GM18907 (cell line): ENCODE results near the gene HMCN1.

Experiments used
- ATAC-seq: cut with Tn5 transposase; IDR thresholded peaks from one replicate; pipeline ENCODE4 v1.9.1; 2021; ENCODE audit warnings: mild to moderate bottlenecking, moderate library complexity; ENCODE audit not compliant: unreplicated experiment

The HMCN1 gene

GRCh38 chr1:186002406-186002805, 268.2 kb downstream of the HMCN1 start:
- no peak for ATAC-seq

- ATAC-seq: no peak
These were observed 275.0 kb downstream of the HMCN1 start for GRCh38 chr1:186009039-186009737.

- no peak for ATAC-seq
These were observed 280.3 kb downstream of the HMCN1 start for GRCh38 chr1:186014370-186015037.

GRCh38 chr1:186016856-186017255, 282.7 kb downstream of the HMCN1 start:
- ATAC-seq: no peak

- ATAC-seq: no peak
These were observed 288.0 kb downstream of the HMCN1 start for GRCh38 chr1:186022184-186022583.

GRCh38 chr1:186026946-186027345, 292.8 kb downstream of the HMCN1 start:
- no peak for ATAC-seq

- ATAC-seq: no peak
These were observed 293.4 kb downstream of the HMCN1 start for GRCh38 chr1:186027621-186028020.

- ATAC-seq: no peak
These were observed 296.3 kb downstream of the HMCN1 start for GRCh38 chr1:186030453-186030852.

- no peak for ATAC-seq
These were observed 299.7 kb downstream of the HMCN1 start for GRCh38 chr1:186033847-186034271.

- ATAC-seq: no peak
These were observed 308.0 kb downstream of the HMCN1 start for GRCh38 chr1:186042230-186042629.

- ATAC-seq: no peak
These were observed 309.1 kb downstream of the HMCN1 start for GRCh38 chr1:186043296-186043695.

GRCh38 chr1:186044079-186044685, 310.0 kb downstream of the HMCN1 start:
- ATAC-seq: no peak

GRCh38 chr1:186046437-186047211, 312.4 kb downstream of the HMCN1 start:
- no peak for ATAC-seq

- no peak for ATAC-seq
These were observed 316.2 kb downstream of the HMCN1 start for GRCh38 chr1:186050360-186050759.

GRCh38 chr1:186054003-186054402, 319.8 kb downstream of the HMCN1 start:
- no peak for ATAC-seq

- ATAC-seq: no peak
These were observed 320.7 kb downstream of the HMCN1 start for GRCh38 chr1:186054932-186055331.

GRCh38 chr1:186055846-186056245, 321.7 kb downstream of the HMCN1 start:
- no peak for ATAC-seq

- peak; percentile 47 for ATAC-seq
These were observed 322.9 kb downstream of the HMCN1 start for GRCh38 chr1:186057086-186057485.

GRCh38 chr1:186059311-186059710, 325.1 kb downstream of the HMCN1 start:
- peak; percentile 69 for ATAC-seq

- ATAC-seq: no peak
These were observed 325.6 kb downstream of the HMCN1 start for GRCh38 chr1:186059752-186060151.

- no peak for ATAC-seq
These were observed 326.0 kb downstream of the HMCN1 start for GRCh38 chr1:186060226-186060625.
